Spleen (tissue), 11 donors: Measurements from ENCODE around the gene COL19A1. TPM values are rescaled to one million over a fixed set of nuclear protein-coding genes. Genes with fewer than 3 reads are reported as not detected.
A peak's percentile ranks its signal among the peaks of the same experiment; 100 is the strongest.

Source experiments
- DNase-seq: peaks from one replicate; pipeline ENCODE4 v3.0.0-alpha.2; 2020
- H3K27ac ChIP-seq, 8 donors: fragments of 200-600 bp; sonication (generic) in 7 of 8; 1 replicate in 4 of 8; 2 replicates in 4 of 8; pipeline versions ENCODE4 v1.5.0 to v1.8.0; 2016 to 2021; ENCODE audit warnings: inconsistent platforms in 4 of 8, mild to moderate bottlenecking in 4 of 8, moderate library complexity in 1 of 8
- H3K27me3 ChIP-seq, 7 donors: fragments of 200-600 bp; sonication (generic) in 6 of 7; replicated peaks in 1 of 7; 1 replicate in 4 of 7; 2 replicates in 3 of 7; pipeline versions ENCODE4 v1.5.0 to v1.8.0; 2016 to 2021; ENCODE audit warnings: inconsistent platforms in 3 of 7, mild to moderate bottlenecking in 1 of 7
- H3K36me3 ChIP-seq, 6 donors: fragments of 200-600 bp; sonication (generic) in 5 of 6; 1 replicate in 4 of 6; 2 replicates in 2 of 6; pipeline versions ENCODE4 v1.5.0 to v1.8.0; 2016 to 2021; ENCODE audit warnings: inconsistent platforms in 2 of 6
- H3K4me1 ChIP-seq, 6 donors: fragments of 200-600 bp; sonication (generic) in 5 of 6; 1 replicate in 3 of 6; 2 replicates in 3 of 6; pipeline versions ENCODE4 v1.5.0 to v1.8.0; 2016 to 2021; ENCODE audit warnings: inconsistent platforms in 3 of 6
- H3K4me3 ChIP-seq, 8 donors: fragments of 200-600 bp; sonication (generic) in 7 of 8; 1 replicate in 4 of 8; 2 replicates in 4 of 8; pipeline versions ENCODE4 v1.5.0 to v1.8.0; 2016 to 2021; ENCODE audit warnings: inconsistent platforms in 4 of 8, mild to moderate bottlenecking in 4 of 8, moderate library complexity in 2 of 8
- H3K9me3 ChIP-seq, 8 donors: fragments of 200-600 bp; sonication (generic) in 7 of 8; 1 replicate in 4 of 8; 2 replicates in 4 of 8; pipeline versions ENCODE4 v1.5.0 to v1.8.0; 2016 to 2021; ENCODE audit warnings: inconsistent platforms in 4 of 8
- POLR2A ChIP-seq, 3 donors: fragments of 450-650 bp; IDR thresholded peaks; one replicate each; pipeline ENCODE4 v1.5.1; 2017; ENCODE audit warnings: antibody characterized with exemption in 3 of 3, mild to moderate bottlenecking in 1 of 3
- POLR2AphosphoS5 ChIP-seq, 3 donors: sonication (generic); formaldehyde crosslinking; IDR thresholded peaks; one replicate each; pipeline ENCODE4 v1.5.1; 2017; ENCODE audit warnings: antibody characterized with exemption in 3 of 3
- WGBS, 5 donors: extraction: QIAGEN DNeasy Blood & Tissue Kit in 3 of 5; methylation state at CpG; one replicate each; pipeline versions ENCODE4 v1.1.5 to v1.1.7; 2013 to 2018; 5-methylcytosine and 5-hydroxymethylcytosine counted together
- intact Hi-C: fragments of 100-400 bp; cut with DNase I; formaldehyde crosslinking; loops from one replicate; pipeline ENCODE4 v1.15.0; 2023; ENCODE audit warnings: low total_unique reads
- polyA plus RNA-seq, 3 donors: library from polyadenylated mRNA; stranded (reverse); fragments of 200-250 nt; gene quantifications; one replicate each; pipeline ENCODE4 v1.2.1, GENCODE V29; 2013
- total RNA-seq, 7 donors: library from RNA; depleted of rRNA in 3 of 7; stranded (reverse); fragments of >200 nt in 3 of 7; fragmentation: NEBNext Ultra II Directional in 4 of 7; extraction: Animal tissue kit (Norgen Biotek cat#: 25700) in 4 of 7; gene quantifications; one replicate each; pipeline versions ENCODE4 v1.1.0 to v1.2.1, GENCODE V29; 2016 to 2021
- TF ChIP-seq, protein P1 (sequence below), 11 experiments: fragments of 200-600 bp in 7 of 11; fragments of 450-650 bp in 4 of 11; sonication (generic) in 4 of 11; IDR thresholded peaks in 8 of 11; conservative IDR thresholded peaks in 3 of 11; 1 replicate in 7 of 11; 2 replicates in 4 of 11; pipeline versions ENCODE4 v1.4.0 to v1.8.0; 2016 to 2021; ENCODE audit warnings: antibody characterized with exemption in 11 of 11, inconsistent platforms in 4 of 11, mild to moderate bottlenecking in 1 of 11
- donor health status: healthy with polysubstance abuse.
- donor health status: DM: no; HTN: no; CAD: no; lungs with moderate emphysema.
- donor health status: DM: no; HTN: no; CAD: no.
- donor health status: Bipolar disorder and iron deficiency.
- donor health status: healthy.
- donor health status: DM: no; HTN: no; CAD: no.
- donor health status: DM: yes; HTN: yes; CAD: no.

COL19A1 gene
- total and polyA plus RNA-seq, 10 donors = 0.48 to 14.5 (median 10.2) TPM

DNA sequence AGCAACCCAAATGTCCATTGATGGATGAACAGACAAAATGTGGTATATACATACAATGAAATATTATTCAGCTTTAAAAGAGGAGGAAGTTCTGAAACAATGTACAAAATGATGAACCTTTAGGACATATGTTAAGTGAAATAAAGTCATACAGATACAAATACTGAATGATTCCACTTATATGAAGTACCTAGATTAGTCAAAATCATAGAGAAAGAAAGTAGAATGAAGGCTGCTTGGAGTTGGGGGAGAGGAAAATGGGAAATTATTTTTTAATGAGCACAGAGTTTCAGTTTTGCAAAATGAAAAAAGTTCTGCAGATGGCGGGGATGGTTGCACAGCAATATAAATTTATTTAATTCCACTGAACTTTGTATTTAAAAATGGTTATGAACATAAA, 12.4 kb downstream of the COL19A1 start:
- 71 to 91% (median 86%) methylated on average over 1 of the region's 1 CpG for WGBS, 5 donors
- Histone ChIP-seq H3K4me1 (peaks cover 0 to 45% (median 9%) of the 10 kb centered on the region in 6 donors), H3K4me3 (no peak overlapping the region), H3K36me3 (no peaks in the 10 kb centered on the region), H3K27me3 (no peaks in the 10 kb centered on the region), H3K9me3 (no peaks in the 10 kb centered on the region), H3K27ac (peak overlapping the region in 4 of 8 donors; percentile 16 to 85 (median 80))
- no peak for TF ChIP-seq POLR2AphosphoS5 (IDR thresholded peaks at IDR 0.05)
- TF ChIP-seq, protein P1, sequence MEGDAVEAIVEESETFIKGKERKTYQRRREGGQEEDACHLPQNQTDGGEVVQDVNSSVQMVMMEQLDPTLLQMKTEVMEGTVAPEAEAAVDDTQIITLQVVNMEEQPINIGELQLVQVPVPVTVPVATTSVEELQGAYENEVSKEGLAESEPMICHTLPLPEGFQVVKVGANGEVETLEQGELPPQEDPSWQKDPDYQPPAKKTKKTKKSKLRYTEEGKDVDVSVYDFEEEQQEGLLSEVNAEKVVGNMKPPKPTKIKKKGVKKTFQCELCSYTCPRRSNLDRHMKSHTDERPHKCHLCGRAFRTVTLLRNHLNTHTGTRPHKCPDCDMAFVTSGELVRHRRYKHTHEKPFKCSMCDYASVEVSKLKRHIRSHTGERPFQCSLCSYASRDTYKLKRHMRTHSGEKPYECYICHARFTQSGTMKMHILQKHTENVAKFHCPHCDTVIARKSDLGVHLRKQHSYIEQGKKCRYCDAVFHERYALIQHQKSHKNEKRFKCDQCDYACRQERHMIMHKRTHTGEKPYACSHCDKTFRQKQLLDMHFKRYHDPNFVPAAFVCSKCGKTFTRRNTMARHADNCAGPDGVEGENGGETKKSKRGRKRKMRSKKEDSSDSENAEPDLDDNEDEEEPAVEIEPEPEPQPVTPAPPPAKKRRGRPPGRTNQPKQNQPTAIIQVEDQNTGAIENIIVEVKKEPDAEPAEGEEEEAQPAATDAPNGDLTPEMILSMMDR (IDR thresholded peaks at IDR 0.05 in 8 of 11, conservative IDR thresholded peaks at IDR 0.05 in 3 of 11) = no peak
- intact Hi-C loops = no loop called here
- DNase-seq = no peak

DNA sequence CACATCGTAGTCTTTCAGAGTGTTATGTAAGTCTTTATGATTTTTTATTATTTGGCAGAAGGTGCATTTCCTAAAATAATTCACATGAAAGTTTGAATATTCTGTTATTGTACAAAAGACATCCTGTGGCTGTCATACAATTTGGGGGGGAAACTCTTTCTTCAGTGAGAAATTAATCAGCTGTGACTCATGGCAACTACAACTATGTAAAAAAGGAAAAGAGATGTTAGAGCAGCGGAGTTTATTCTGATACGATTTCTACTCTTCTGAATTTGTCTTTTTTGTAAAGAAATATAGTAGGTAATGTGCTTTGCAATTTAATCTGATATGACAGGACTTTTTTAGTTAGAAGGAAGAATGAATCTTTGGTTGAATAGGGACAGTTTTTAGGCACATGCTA, 14.2 kb downstream of the COL19A1 start:
- Histone ChIP-seq H3K4me3 (peak overlapping the region in 1 of 8 donors; percentile 29), H3K9me3 (no peaks in the 10 kb centered on the region), H3K4me1 (peaks cover 0 to 45% (median 9%) of the 10 kb centered on the region in 6 donors), H3K27me3 (no peaks in the 10 kb centered on the region), H3K36me3 (no peaks in the 10 kb centered on the region), H3K27ac (peak overlapping the region; percentile 54 to 85 (median 74))
- TF ChIP-seq, protein P1 (IDR thresholded peaks at IDR 0.05 in 8 of 11, conservative IDR thresholded peaks at IDR 0.05 in 3 of 11) = no peak
- TF ChIP-seq POLR2AphosphoS5 (IDR thresholded peaks at IDR 0.05) (no peak), POLR2A (IDR thresholded peaks at IDR 0.05) (no peak)
- WGBS, 5 donors = 40 to 67% (median 50%) methylated on average over 3 of the region's 3 CpGs
- DNase-seq = no peak
- intact Hi-C loops = no loop called here

DNA sequence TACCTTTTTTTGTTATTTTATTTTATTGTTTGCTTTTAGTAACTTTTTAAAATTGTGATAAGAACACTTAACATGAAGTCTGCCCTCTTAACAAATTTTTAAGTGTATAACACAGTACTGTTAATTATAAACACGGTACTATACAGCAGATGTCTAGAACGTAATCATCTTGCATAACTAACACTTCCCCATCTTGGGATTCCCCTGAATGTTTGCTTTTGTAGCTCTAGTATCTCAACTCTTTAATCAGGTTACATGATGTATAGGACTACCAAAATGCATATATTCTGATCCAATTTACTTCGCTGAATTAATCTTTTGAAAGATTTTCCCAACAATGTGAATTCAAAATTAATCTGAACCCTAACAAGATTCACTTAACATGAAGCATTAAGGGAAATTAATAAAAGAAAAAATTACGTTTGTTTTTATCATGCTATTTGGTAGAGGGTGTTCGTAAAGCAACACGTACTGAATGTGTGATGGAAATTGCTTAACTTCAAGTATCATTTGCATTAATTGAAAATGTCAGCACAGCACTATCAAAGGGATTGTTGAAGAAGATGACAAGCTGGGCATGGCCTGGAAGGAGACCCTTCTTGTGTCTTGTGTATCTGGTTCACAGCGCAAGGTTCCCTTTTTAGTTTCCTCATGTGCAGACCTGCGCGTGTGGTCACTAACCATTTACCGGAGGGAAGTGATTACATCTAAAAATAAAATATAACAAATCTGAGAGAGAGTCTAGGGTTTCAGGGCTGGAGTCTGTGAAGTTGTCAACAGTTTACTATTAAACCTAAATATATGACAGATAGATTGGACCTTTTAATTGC, 15.2 kb downstream of the COL19A1 start:
- Histone ChIP-seq H3K4me3 (peak overlapping the region in 1 of 8 donors; percentile 29), H3K4me1 (peaks cover 0 to 45% (median 9%) of the 10 kb centered on the region in 6 donors), H3K27ac (peak overlapping the region; percentile 54 to 85 (median 74)), H3K36me3 (no peaks in the 10 kb centered on the region), H3K9me3 (no peaks in the 10 kb centered on the region), H3K27me3 (no peaks in the 10 kb centered on the region)
- TF ChIP-seq POLR2A (IDR thresholded peaks at IDR 0.05) (no peak), POLR2AphosphoS5 (IDR thresholded peaks at IDR 0.05) (peak in 1 of 3 donors; percentile 45)
- DNase-seq = no peak
- intact Hi-C loops = no loop called here
- 37 to 51% (median 40%) methylated on average over 10 of the region's 10 CpGs for WGBS, 5 donors

DNA sequence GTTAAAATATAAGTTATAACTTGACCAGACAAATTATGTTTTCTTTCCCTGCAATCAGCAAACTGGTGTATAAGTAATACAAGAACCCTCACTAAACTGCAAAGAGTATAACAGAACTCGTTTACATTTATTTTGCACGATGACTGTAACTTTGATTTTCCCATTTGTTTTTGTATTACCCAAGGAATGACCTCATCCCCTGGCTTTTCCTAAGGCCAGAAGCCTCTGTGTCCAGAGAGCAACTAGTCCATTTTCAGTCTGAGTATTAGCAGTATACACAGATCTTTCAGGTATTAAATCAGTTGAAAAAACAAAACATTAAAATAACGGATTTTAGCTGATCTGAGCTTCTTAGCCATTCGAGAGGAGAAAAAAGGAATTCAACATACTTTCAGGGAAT, 17.2 kb downstream of the COL19A1 start:
- Histone ChIP-seq H3K4me1 (peaks cover 0 to 41% (median 9%) of the 10 kb centered on the region in 6 donors), H3K9me3 (no peaks in the 10 kb centered on the region), H3K27ac (peak overlapping the region in 3 of 8 donors; percentile 78 to 85 (median 81)), H3K27me3 (no peaks in the 10 kb centered on the region), H3K4me3 (no peak overlapping the region), H3K36me3 (no peaks in the 10 kb centered on the region)
- 79 to 92% (median 83%) methylated on average over 4 of the region's 4 CpGs for WGBS, 5 donors
- DNase-seq = no peak
- intact Hi-C loops = no loop called here
- TF ChIP-seq POLR2A (IDR thresholded peaks at IDR 0.05) (no peak), POLR2AphosphoS5 (IDR thresholded peaks at IDR 0.05) (no peak)
- TF ChIP-seq, protein P1 (IDR thresholded peaks at IDR 0.05 in 8 of 11, conservative IDR thresholded peaks at IDR 0.05 in 3 of 11) = no peak
